ENCODE data around the gene VPS26A.

DNA sequence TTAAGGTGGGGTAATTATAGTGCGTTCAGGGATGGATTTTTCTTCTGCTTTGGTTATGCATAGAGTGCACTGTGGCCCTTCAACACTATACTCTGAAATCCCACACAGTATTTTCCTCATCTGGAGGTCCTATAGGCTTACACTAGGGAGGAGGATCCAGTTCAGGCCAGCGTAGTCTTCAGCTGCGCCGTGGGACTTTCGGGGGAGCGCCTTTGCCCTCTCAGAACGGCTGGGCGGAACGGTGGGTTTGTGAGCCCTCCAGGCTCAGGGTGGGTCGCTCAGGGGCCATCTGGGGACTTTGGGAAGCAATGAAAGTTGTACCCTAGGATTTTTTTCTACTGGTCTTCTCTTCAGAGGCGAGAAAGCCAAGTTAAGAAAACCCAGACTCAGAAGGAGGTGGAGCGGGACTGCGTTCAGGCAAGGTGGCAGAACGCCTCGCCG lies 652 bp upstream of the VPS26A start:
- TF ChIP-seq POLR2A (IDR thresholded peaks at IDR 0.05; ENCODE audit: low read length): no peak
- TF ChIP-seq GATA1 (IDR thresholded peaks at IDR 0.05; ENCODE audit: low read depth, low read length): no peak
